T-cell (primary cell): ENCODE measurements around the gene LCN2. TPM values are rescaled to one million over a fixed set of nuclear protein-coding genes. Genes with fewer than 3 reads are reported as not detected.
"Not testable (repeated sequence)": the region's sequence is repeated elsewhere in the genome, so short reads cannot be mapped to it uniquely, and the experiment has no call there.

Source experiments
- ATAC-seq, 4 experiments: fragments of 200-7000 bp in 3 of 4; fragments of 150-1000 bp in 1 of 4; cut with Tn5 transposase; replicated peaks in 1 of 4; 1 replicate in 3 of 4; 2 replicates in 1 of 4; pipeline ENCODE4 v1.10.0; 2021; ENCODE audit warnings: moderate library complexity in 3 of 4, mild to moderate bottlenecking in 2 of 4, moderate number of reproducible peaks in 1 of 4
- CTCF ChIA-PET, 2 donors: fragments of 300-600 bp; sonication (Branson Sonifier 250); formaldehyde crosslinking; loops; one replicate each; lab custom pipeline; 2022; ENCODE audit warnings: antibody characterized with exemption in 2 of 2; lab: Charles Lee
- POLR2A ChIA-PET, 2 donors: fragments of 300-600 bp; sonication (Branson Sonifier 250); formaldehyde crosslinking; loops; one replicate each; lab custom pipeline; 2022; ENCODE audit warnings: antibody characterized with exemption in 2 of 2; lab: Charles Lee
- DNase-seq, 35 experiments: peaks; one replicate each; pipeline versions ENCODE4 v3.0.0 to v3.0.0-alpha.2; 2013 to 2023
- H3K27ac ChIP-seq: one replicate; pipeline ENCODE4 v1.5.1; 2013; ENCODE audit warnings: low read length
- H3K27me3 ChIP-seq, 2 experiments: replicated peaks in 1 of 2; 1 replicate in 1 of 2; 2 replicates in 1 of 2; pipeline versions ENCODE4 v1.6.1 to v1.7.0; 2013; ENCODE audit warnings: low read length in 1 of 2, mixed read lengths in 1 of 2; ENCODE audit not compliant: control insufficient read depth in 2 of 2, insufficient read depth in 2 of 2; ENCODE audit errors: extremely low read depth in 1 of 2
- H3K36me3 ChIP-seq, 2 donors: 1 replicate in 1 of 2; 2 replicates in 1 of 2; pipeline versions ENCODE4 v1.6.1 to v1.7.0; 2013; ENCODE audit warnings: low read length in 1 of 2; ENCODE audit not compliant: control insufficient read depth in 2 of 2, insufficient read depth in 1 of 2; ENCODE audit errors: extremely low read depth in 1 of 2
- H3K4me1 ChIP-seq, 2 experiments: 1 replicate in 1 of 2; 2 replicates in 1 of 2; pipeline versions ENCODE4 v1.6.1 to v1.7.0; 2013; ENCODE audit warnings: low read length in 2 of 2, mixed read lengths in 1 of 2; ENCODE audit not compliant: insufficient read depth in 2 of 2, control insufficient read depth in 1 of 2; ENCODE audit errors: extremely low read depth in 1 of 2
- H3K4me3 ChIP-seq, 2 donors: 1 replicate in 1 of 2; 2 replicates in 1 of 2; pipeline versions ENCODE4 v1.5.1 to v1.7.0; 2013; ENCODE audit warnings: mild to moderate bottlenecking in 2 of 2, low read length in 1 of 2, moderate library complexity in 1 of 2; ENCODE audit not compliant: control insufficient read depth in 1 of 2; ENCODE audit errors: extremely low read depth in 1 of 2
- H3K9me3 ChIP-seq: 2 replicates; pipeline ENCODE4 v1.7.0; 2013
- H3K27ac Mint-ChIP-seq, 2 donors: one replicate each; pipeline ENCODE4 v1.8.0; 2020 to 2021; ENCODE audit warnings: mild to moderate bottlenecking in 2 of 2, mixed read lengths in 2 of 2
- H3K27me3 Mint-ChIP-seq, 2 donors: one replicate each; pipeline ENCODE4 v1.8.0; 2021 to 2022; ENCODE audit warnings: mixed read lengths in 2 of 2
- H3K36me3 Mint-ChIP-seq: one replicate; pipeline ENCODE4 v1.8.0; 2021; ENCODE audit warnings: mixed read lengths
- H3K4me1 Mint-ChIP-seq, 3 donors: one replicate each; pipeline ENCODE4 v1.8.0; 2020 to 2022; ENCODE audit warnings: mixed read lengths in 3 of 3, mild to moderate bottlenecking in 1 of 3
- H3K4me3 Mint-ChIP-seq, 3 donors: one replicate each; pipeline ENCODE4 v1.8.0; 2020 to 2022; ENCODE audit warnings: mild to moderate bottlenecking in 3 of 3, mixed read lengths in 3 of 3, moderate library complexity in 3 of 3
- H3K9me3 Mint-ChIP-seq, 3 donors: one replicate each; pipeline ENCODE4 v1.8.0; 2020 to 2022; ENCODE audit warnings: mixed read lengths in 3 of 3
- WGBS: methylation state at CpG from one replicate; pipeline ENCODE4 v1.1.5; 2013; ENCODE audit warnings: missing lambda C conversion rate; ENCODE audit not compliant: insufficient coverage; 5-methylcytosine and 5-hydroxymethylcytosine counted together
- total RNA-seq, 35 experiments: library from RNA in 6 of 35; stranded (reverse) in 6 of 35; fragments of 120-200 nt in 1 of 35; gene quantifications; one replicate each; pipeline versions ENCODE4 v1.2.1 to v1.2.4 and lab custom pipeline; 2013 to 2026

Gene LCN2
- total RNA-seq, 5 donors from 2014 or later (not counting 1 experiment from before 2014, with no cell fraction given) = not detected

DNA sequence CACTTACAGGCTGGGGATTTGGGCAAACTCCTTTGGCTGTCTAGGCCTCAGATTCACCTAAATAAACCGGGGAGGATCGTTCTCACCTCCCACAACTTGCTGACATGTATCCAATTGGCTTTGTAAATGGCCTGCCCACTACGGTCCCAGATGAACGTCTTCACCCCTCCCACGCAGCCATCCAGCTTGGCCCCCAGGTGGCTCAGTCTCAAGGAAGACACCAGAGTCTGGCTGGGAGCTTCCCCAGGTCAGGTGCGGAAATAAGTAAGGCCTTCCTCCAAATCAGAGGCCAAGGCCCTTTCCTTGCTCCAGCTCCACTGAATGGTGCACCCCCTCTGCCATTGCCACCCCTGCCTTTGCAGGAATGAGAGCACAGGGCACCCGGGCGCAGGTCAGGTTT lies 30.7 kb downstream of the LCN2 start:
- Mint-ChIP-seq H3K4me3 (no peak overlapping the region), H3K27ac (no peak overlapping the region), H3K36me3 (peaks cover 44% of the 10 kb centered on the region), H3K27me3 (no peaks in the 10 kb centered on the region), H3K4me1 (no peaks in the 10 kb centered on the region), H3K9me3 (no peaks in the 10 kb centered on the region)
- CTCF ChIA-PET = no interaction called here
- no peak overlapping the region for H3K4me3 ChIP-seq
- ATAC-seq = no peak
- no peaks in the 10 kb centered on the region for H3K27me3 ChIP-seq
- no peaks in the 10 kb centered on the region for H3K9me3 ChIP-seq
- H3K27ac ChIP-seq = no peak overlapping the region
- WGBS = 95% methylated on average over 8 of the region's 8 CpGs
- POLR2A ChIA-PET = no interaction called here
- H3K4me1 ChIP-seq = no peaks in the 10 kb centered on the region
- DNase-seq = no peak
- H3K36me3 ChIP-seq = peaks cover 27 to 75% of the 10 kb centered on the region in 2 donors

DNA sequence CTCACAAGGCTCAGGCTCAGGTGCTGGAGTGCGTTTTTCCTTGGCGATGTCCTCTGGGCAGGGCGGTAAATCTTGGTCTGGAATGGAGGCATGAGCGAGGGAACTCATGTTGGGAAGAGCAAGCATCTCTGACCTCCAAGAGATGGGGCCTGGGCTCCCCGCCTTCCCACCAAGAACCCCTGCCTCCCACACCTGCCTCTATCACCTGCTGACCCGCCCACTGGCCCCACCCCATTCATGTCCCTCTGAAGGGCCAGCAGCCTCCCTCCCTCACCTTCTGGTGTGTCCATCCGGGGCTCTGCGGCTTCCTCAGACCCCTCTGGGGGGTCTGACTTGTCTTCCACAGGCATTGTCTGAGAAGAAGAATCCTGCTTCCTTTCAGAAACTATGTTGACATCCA lies 31.2 kb downstream of the LCN2 start:
- Mint-ChIP-seq H3K4me1 (no peaks in the 10 kb centered on the region), H3K4me3 (no peak overlapping the region), H3K27ac (no peak overlapping the region), H3K36me3 (peaks cover 39% of the 10 kb centered on the region), H3K9me3 (no peaks in the 10 kb centered on the region), H3K27me3 (no peaks in the 10 kb centered on the region)
- 100% methylated on average over 4 of the region's 8 CpGs for WGBS
- H3K4me1 ChIP-seq = no peaks in the 10 kb centered on the region
- ATAC-seq = no peak
- no peaks in the 10 kb centered on the region for H3K9me3 ChIP-seq
- no peaks in the 10 kb centered on the region for H3K27me3 ChIP-seq
- ChIA-PET POLR2A (no interaction called here), CTCF (no interaction called here)
- H3K27ac ChIP-seq = no peak overlapping the region
- no peak for DNase-seq
- no peak overlapping the region for H3K4me3 ChIP-seq
- peaks cover 27 to 74% of the 10 kb centered on the region in 2 donors for H3K36me3 ChIP-seq

DNA sequence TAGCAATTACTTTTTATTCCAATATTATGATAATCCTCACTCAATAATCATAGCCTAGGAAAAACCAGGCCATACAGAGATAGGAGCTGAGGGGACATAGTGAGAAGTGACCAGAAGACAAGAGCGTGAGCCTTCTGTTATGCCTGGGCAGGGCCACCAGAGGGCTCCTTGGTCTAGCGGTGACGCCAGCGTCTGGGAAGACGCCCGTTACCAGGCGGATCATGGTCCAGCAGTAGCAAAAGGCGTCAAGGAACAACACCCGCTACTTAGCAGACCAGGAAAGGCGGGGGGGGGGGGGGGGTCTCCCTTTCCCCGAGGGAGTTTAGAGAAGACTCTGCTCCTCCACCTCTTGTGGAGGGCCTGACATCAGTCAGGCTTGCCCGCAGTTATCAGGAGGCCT lies 32.2 kb downstream of the LCN2 start:
- H3K36me3 Mint-ChIP-seq = peaks cover 38% of the 10 kb centered on the region
- H3K27me3 Mint-ChIP-seq, H3K27me3 ChIP-seq, ATAC-seq, H3K9me3 Mint-ChIP-seq, H3K27ac Mint-ChIP-seq, DNase-seq, CTCF ChIA-PET, POLR2A ChIA-PET, H3K4me1 Mint-ChIP-seq, H3K4me3 ChIP-seq, H3K4me1 ChIP-seq, H3K9me3 ChIP-seq, H3K4me3 Mint-ChIP-seq, H3K27ac ChIP-seq: not testable (repeated sequence)
- WGBS = 89% methylated on average over 6 of the region's 12 CpGs
- peaks cover 27 to 73% of the 10 kb centered on the region in 2 donors for H3K36me3 ChIP-seq

DNA sequence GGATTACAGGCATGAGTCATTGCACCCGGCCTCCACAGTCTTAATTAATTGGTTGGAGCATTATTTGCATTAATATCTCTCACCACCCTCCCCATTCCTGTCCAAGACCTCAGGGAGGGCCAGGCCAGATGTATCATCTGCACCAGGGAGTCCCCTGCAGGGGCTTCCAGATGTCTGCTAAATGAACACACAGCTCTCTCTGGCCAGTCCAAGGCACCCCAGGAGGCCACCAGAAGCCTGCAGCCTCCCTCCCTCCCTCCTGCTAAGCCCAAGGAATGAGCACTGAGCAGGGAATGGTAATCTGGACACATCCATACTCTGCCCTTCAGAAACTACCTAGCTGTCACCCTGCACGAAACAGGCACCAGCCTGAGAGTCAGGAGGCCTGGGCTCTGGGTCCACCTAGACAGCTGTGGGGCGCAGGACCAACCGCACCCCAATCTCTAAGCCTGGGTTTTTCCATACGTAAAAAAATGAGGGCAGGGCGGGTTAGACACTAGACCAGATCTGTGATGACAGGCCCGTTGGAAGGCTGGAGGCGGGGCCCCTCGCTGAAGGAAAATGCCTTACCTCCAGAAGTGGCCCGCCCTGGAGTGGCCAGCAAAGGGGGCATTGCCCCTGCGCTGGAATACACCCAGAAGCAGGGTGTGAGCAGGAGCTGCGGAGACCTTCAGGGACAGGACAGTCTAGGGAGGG lies 33.8 kb downstream of the LCN2 start:
- Mint-ChIP-seq H3K4me1 (peaks cover 5 to 20% (median 6%) of the 10 kb centered on the region in 3 donors), H3K27me3 (no peaks in the 10 kb centered on the region), H3K27ac (no peak overlapping the region), H3K4me3 (no peak overlapping the region), H3K36me3 (peaks cover 44% of the 10 kb centered on the region), H3K9me3 (no peaks in the 10 kb centered on the region)
- H3K27ac ChIP-seq = no peak overlapping the region
- no peaks in the 10 kb centered on the region for H3K4me1 ChIP-seq
- WGBS = 91% methylated on average over 7 of the region's 12 CpGs
- no peaks in the 10 kb centered on the region for H3K27me3 ChIP-seq
- no peaks in the 10 kb centered on the region for H3K9me3 ChIP-seq
- CTCF ChIA-PET = no interaction called here
- no peak for ATAC-seq
- H3K4me3 ChIP-seq = no peak overlapping the region
- H3K36me3 ChIP-seq = peaks cover 25 to 66% of the 10 kb centered on the region in 2 donors
- POLR2A ChIA-PET = no interaction called here
- DNase-seq = no peak

DNA sequence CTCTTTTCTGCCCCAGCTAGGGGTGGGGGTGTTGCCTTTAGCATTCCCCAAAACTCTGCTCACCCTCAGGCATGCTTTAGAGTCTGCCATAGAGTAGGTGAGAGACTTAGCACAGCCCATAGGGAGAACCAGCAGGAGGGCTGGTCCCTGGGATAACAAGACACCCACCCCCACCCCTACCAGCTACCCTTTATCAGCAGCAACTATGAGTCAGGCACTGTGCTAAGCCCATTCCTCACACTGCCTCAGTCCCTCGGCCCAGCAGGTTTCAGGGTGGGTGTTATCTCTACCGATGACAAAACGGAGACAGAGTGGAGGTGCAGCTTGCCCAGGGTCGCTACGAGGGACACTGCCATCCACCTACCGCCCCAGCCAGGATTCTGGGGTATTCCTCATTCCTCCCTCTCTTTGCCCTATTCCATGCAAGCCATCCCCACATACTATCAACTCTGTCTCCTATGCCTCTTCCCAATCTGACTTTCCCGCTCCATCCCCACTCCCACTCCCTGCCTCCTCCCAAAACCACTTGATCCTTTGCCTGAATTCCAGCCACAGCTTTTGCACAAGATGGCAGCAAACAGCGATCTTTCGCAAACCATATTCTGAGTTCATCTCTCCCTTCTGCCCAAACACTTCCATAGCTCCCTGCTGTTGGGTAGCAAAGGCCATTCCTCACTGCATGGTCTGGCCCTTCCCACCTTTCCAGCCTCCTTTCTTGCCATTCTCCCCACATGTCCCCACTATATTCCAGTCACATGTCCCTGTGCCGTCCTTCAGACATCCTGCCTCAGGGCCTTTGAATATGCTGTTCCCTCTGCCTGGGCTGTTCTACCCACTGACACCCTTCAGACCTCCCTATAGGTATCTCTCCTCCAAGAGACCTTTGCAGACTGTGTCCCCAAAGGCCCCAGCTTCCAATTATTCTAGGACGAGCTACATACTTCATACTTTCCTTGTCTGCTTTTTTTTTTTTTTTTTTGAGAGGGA lies 37.0 kb downstream of the LCN2 start:
- Mint-ChIP-seq H3K36me3 (peaks cover 35% of the 10 kb centered on the region), H3K27me3 (no peaks in the 10 kb centered on the region)
- CTCF ChIA-PET = interaction anchor here in 1 of 2 donors (1.1 kb wide), 1 partner anchor 64 kb away, joined by 4 read pairs; no protein-coding TSS in a partner anchor

DNA sequence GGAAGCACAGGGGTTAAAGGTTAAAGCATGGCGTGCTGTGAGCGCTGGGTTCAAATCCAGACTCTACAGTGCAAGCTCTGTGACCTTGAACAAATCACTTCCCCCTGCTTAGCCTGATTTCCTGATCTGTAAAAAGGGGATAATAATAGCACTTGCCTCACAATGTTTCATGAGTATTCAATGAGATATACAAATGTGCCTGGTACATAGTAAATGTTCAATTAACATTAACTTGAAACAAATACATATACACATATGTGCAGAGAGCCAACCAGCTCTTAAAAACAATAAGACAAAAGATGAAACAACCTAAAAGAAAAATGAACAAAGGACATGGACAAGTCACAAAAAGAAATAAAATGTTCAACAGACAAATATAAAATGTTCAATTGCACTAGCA lies 38.1 kb downstream of the LCN2 start:
- H3K4me1 ChIP-seq = peaks cover 6 to 20% of the 10 kb centered on the region in 2 experiments
- no peak overlapping the region for H3K27ac ChIP-seq
- H3K36me3 Mint-ChIP-seq = peaks cover 29% of the 10 kb centered on the region
- no CpG with 5 or more reads among the region's 2 CpGs for WGBS
- no peak for ATAC-seq
- no peaks in the 10 kb centered on the region for H3K27me3 Mint-ChIP-seq
- H3K9me3 ChIP-seq = no peaks in the 10 kb centered on the region
- ChIA-PET POLR2A (no interaction called here), CTCF (interaction anchor here in 1 of 2 donors (1.0 to 1.1 kb wide), 2 partner anchors 13 to 63 kb away, joined by 3 to 4 read pairs; no protein-coding TSS in a partner anchor)
- H3K9me3 Mint-ChIP-seq = no peaks in the 10 kb centered on the region
- H3K4me3 Mint-ChIP-seq = no peak overlapping the region
- H3K27ac Mint-ChIP-seq = no peak overlapping the region
- no peak overlapping the region for H3K4me3 ChIP-seq
- H3K27me3 ChIP-seq = peaks cover 0 to 9% of the 10 kb centered on the region in 2 experiments
- peaks cover 10 to 54% of the 10 kb centered on the region in 2 donors for H3K36me3 ChIP-seq
- peaks cover 31 to 35% (median 31%) of the 10 kb centered on the region in 3 donors for H3K4me1 Mint-ChIP-seq
- no peak for DNase-seq

More for the DNA sequence above, 37.0 kb downstream of the LCN2 start:
- no peak overlapping the region for H3K4me3 ChIP-seq
- peaks cover 6 to 13% of the 10 kb centered on the region in 2 experiments for H3K4me1 ChIP-seq
- no peak overlapping the region for H3K27ac ChIP-seq
- WGBS = 90% methylated on average over 6 of the region's 11 CpGs
- POLR2A ChIA-PET = interaction anchor here in 1 of 2 donors (0.6 kb wide), 1 partner anchor 25 kb away, joined by 3 read pairs; no protein-coding TSS in a partner anchor
- DNase-seq (no peak), ATAC-seq (no peak)
- Mint-ChIP-seq H3K27ac (no peak overlapping the region), H3K9me3 (no peaks in the 10 kb centered on the region), H3K4me3 (no peak overlapping the region), H3K4me1 (peaks cover 27 to 35% (median 27%) of the 10 kb centered on the region in 3 donors)
- H3K27me3 ChIP-seq = no peaks in the 10 kb centered on the region
- peaks cover 10 to 55% of the 10 kb centered on the region in 2 donors for H3K36me3 ChIP-seq
- no peaks in the 10 kb centered on the region for H3K9me3 ChIP-seq
